Endothelial cell of umbilical vein (primary cell): Measurements from ENCODE around the gene NDUFA5.

Experiments
- EZH2 ChIP-seq: IDR thresholded peaks from 2 replicates; pipeline ENCODE4 v1.6.1; 2012; ENCODE audit warnings: borderline replicate concordance, low read depth, mild to moderate bottlenecking, moderate library complexity, low read length, inconsistent platforms; ENCODE audit not compliant: severe bottlenecking
- FOS ChIP-seq: IDR thresholded peaks from 2 replicates; pipeline ENCODE4 v1.6.1; 2011; ENCODE audit warnings: mild to moderate bottlenecking, low read length, moderate library complexity, borderline replicate concordance; ENCODE audit not compliant: insufficient read depth
- GATA2 ChIP-seq: IDR thresholded peaks from 2 replicates; pipeline ENCODE4 v1.7.0; 2011; ENCODE audit warnings: low read depth, mild to moderate bottlenecking, moderate library complexity, mixed read lengths, low read length; ENCODE audit not compliant: insufficient read length, insufficient read depth
- MAX ChIP-seq: IDR thresholded peaks from 2 replicates; pipeline ENCODE4 v1.6.1; 2011; ENCODE audit not compliant: insufficient read depth, insufficient read length
- MYC ChIP-seq: IDR thresholded peaks from one replicate; pipeline ENCODE4 v1.6.1; 2011; ENCODE audit warnings: mild to moderate bottlenecking, low read depth, low read length
- POLR2A ChIP-seq: IDR thresholded peaks from 2 replicates; pipeline ENCODE4 v1.6.1; 2012; ENCODE audit warnings: low read depth, mild to moderate bottlenecking, control low read depth, low read length
- POLR2AphosphoS5 ChIP-seq: IDR thresholded peaks from 2 replicates; pipeline ENCODE4 v1.6.1; 2012; ENCODE audit warnings: low read depth, mild to moderate bottlenecking, control low read depth, low read length, moderate library complexity; ENCODE audit not compliant: insufficient read depth
- TF ChIP-seq, protein P1 (sequence below), 2 donors: IDR thresholded peaks; 1 replicate in 1 of 2; 2 replicates in 1 of 2; pipeline ENCODE4 v1.5.1; 2011; ENCODE audit warnings: low read length in 2 of 2, mild to moderate bottlenecking in 2 of 2, moderate library complexity in 2 of 2, control low read depth in 1 of 2, inconsistent platforms in 1 of 2, low read depth in 1 of 2; ENCODE audit not compliant: insufficient read depth in 1 of 2; ENCODE audit errors: extremely low read depth in 1 of 2

DNA sequence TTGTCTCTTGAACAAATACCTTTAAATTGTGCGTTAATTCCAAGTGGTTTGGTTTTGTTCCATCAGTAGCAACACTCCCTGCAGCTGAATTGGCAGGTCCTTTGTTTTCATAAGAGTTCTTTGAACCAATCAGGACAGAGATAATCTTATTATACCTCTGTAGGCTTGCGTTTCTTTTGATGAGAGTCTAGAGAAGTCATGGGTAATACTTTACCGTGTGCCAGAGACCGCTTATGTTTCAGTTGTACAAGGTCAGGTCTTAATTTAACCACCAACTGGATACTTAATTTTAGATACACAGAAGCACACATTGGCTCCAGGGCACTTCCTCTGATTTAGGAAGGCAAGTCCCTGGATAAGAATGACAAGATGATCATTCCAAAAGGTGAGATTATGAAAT lies 43.9 kb upstream of the NDUFA5 start, which contains the start of gene ASB15:
- TF ChIP-seq POLR2A (no peak), POLR2AphosphoS5 (no peak), EZH2 (no peak), GATA2 (no peak), MAX (no peak), MYC (no peak), FOS (no peak)
- TF ChIP-seq, protein P1, sequence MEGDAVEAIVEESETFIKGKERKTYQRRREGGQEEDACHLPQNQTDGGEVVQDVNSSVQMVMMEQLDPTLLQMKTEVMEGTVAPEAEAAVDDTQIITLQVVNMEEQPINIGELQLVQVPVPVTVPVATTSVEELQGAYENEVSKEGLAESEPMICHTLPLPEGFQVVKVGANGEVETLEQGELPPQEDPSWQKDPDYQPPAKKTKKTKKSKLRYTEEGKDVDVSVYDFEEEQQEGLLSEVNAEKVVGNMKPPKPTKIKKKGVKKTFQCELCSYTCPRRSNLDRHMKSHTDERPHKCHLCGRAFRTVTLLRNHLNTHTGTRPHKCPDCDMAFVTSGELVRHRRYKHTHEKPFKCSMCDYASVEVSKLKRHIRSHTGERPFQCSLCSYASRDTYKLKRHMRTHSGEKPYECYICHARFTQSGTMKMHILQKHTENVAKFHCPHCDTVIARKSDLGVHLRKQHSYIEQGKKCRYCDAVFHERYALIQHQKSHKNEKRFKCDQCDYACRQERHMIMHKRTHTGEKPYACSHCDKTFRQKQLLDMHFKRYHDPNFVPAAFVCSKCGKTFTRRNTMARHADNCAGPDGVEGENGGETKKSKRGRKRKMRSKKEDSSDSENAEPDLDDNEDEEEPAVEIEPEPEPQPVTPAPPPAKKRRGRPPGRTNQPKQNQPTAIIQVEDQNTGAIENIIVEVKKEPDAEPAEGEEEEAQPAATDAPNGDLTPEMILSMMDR (IDR thresholded peaks at IDR 0.05; ENCODE audit: extremely low read depth in 1 of 2, insufficient read depth in 1 of 2, low read depth in 1 of 2, low read length in 2 of 2): no peak
